Motor neuron (in vitro differentiated cells): ENCODE results near the gene CPSF7. TPM values are rescaled to one million over a fixed set of nuclear protein-coding genes. Genes with fewer than 3 reads are reported as not detected.
A peak's percentile ranks its signal among the peaks of the same experiment; 100 is the strongest.
"Not testable (repeated sequence)": the region's sequence is repeated elsewhere in the genome, so short reads cannot be mapped to it uniquely, and the experiment has no call there.

Experiments used
- ATAC-seq, 8 experiments: fragments of 200-7000 bp; cut with Tn5 transposase; replicated peaks in 6 of 8; 2 replicates each; pipeline ENCODE4 v1.8.0; 2021; ENCODE audit warnings: mild to moderate bottlenecking in 8 of 8, moderate library complexity in 8 of 8
- H3K27ac ChIP-seq, 2 donors: fragments of 250-450 bp; sonication (Bioruptor Pico); 2 replicates each; pipeline ENCODE4 v1.9.0; 2021; ENCODE audit warnings: antibody characterized with exemption in 2 of 2, mild to moderate bottlenecking in 2 of 2, moderate library complexity in 1 of 2
- H3K4me1 ChIP-seq, 2 donors: fragments of 250-450 bp; sonication (Bioruptor Pico); replicated peaks in 1 of 2; 2 replicates each; pipeline ENCODE4 v1.6.1; 2021; ENCODE audit warnings: antibody characterized with exemption in 2 of 2, mild to moderate bottlenecking in 2 of 2, moderate library complexity in 1 of 2
- H3K4me3 ChIP-seq, 5 donors: fragments of 250-450 bp; sonication (Bioruptor Pico); 2 replicates each; pipeline ENCODE4 v1.9.0; 2021; ENCODE audit warnings: antibody characterized with exemption in 5 of 5, mild to moderate bottlenecking in 5 of 5, moderate library complexity in 4 of 5
- WGBS, 10 experiments: fragments of 450-650 bp; shearing (Covaris generic); methylation state at CpG; one replicate each; pipeline ENCODE4 v1.0.0; 2022; 5-methylcytosine and 5-hydroxymethylcytosine counted together
- in situ Hi-C, 9 experiments: fragments of 400-800 bp; cut with MboI; loops; one replicate each; pipeline ENCODE4 v1.15.0; 2021; ENCODE audit warnings: low sequenced_read_pairs in 9 of 9, low pct_unique_long_range_greater_than_20kb in 2 of 9; ENCODE audit not compliant: unreplicated experiment in 9 of 9
- total RNA-seq, 8 experiments: library from RNA; unstranded; fragments of 300-600 nt; gene quantifications; 2 replicates each; pipeline versions ENCODE4 v1.2.3 to v1.2.4, GENCODE V29; 2022

CPSF7 gene
- total RNA-seq, 8 experiments from 2014 or later: 22.9 to 88.3 (median 49.2) TPM

DNA sequence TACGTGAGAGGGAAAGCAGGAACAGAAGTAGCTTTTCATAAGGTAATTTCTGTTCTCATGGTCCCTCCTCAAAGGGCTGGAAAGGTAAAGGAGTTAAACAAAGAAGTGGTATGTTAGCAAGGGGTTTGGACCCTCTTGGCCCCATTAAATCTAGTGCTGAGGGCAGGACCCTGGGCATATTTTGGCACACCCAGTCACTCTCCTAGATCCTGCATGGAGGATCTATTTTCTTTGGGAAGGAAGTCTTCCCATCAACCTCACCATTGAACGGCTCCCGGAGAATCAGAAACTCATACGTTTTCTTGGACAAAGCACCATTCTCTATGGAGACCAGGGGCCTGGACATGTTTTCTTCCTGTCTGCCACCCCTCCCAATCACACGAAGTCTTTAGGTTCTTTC, 25.7 kb downstream of the CPSF7 start:
- WGBS, 10 experiments: 71 to 100% (median 97%) methylated on average over 1 to 5 of the region's 5 CpGs; no CpG with 5 or more reads in 3 of the 10 experiments
- Histone ChIP-seq H3K4me3 (no peak overlapping the region), H3K27ac (no peak overlapping the region), H3K4me1 (no peaks in the 10 kb centered on the region)
- peak in 1 of 8 experiments; percentile 35 for ATAC-seq
- in situ Hi-C loops: no loop called here

- ATAC-seq: peak in 1 of 8 experiments; percentile 15
- H3K4me3 ChIP-seq: no peak overlapping the region
- H3K27ac ChIP-seq: no peak overlapping the region
- 100% methylated on average over 1 of the region's 1 CpG; no CpG with 5 or more reads in 7 of the 10 experiments for WGBS, 10 experiments
- in situ Hi-C loops: no loop called here
- H3K4me1 ChIP-seq: no peaks in the 10 kb centered on the region
Measured at GRCh38 chr11:61403658-61404057, 26.1 kb downstream of the CPSF7 start.

- Histone ChIP-seq H3K27ac (no peak overlapping the region), H3K4me3 (no peak overlapping the region), H3K4me1 (no peaks in the 10 kb centered on the region)
- in situ Hi-C loops: no loop called here
- 88 to 100% (median 96%) methylated on average over 1 to 2 of the region's 2 CpGs; no CpG with 5 or more reads in 1 of the 10 experiments for WGBS, 10 experiments
- no peak for ATAC-seq
Measured at GRCh38 chr11:61401573-61401972, 28.2 kb downstream of the CPSF7 start.

DNA sequence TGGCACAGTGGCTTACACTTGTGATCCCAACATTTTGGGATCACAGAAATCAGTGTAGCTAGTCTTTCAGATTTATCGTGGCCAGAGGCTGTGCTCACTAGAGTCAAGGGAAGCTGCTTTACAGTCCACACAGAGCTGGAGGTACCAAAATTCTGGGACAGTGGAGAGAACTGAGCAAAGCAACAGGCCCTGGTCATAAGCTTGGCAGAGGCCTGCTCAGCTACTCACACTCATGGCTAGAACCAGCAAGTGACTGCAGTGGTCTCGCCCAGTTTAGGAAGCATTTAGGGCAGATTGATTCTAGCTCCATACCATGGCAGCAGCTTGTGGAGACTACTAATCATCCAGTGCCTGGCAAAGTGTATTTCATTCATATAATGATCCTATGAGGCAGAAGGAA, 28.6 kb downstream of the CPSF7 start:
- ATAC-seq: peak in 3 of 8 experiments; percentile 4 to 20 (median 8)
- H3K4me3 ChIP-seq: no peak overlapping the region
- in situ Hi-C loops: no loop called here
- WGBS, 10 experiments: 83 to 100% (median 90%) methylated on average over 1 to 2 of the region's 2 CpGs; no CpG with 5 or more reads in 5 of the 10 experiments
- H3K27ac ChIP-seq: no peak overlapping the region
- H3K4me1 ChIP-seq: no peaks in the 10 kb centered on the region

GRCh38 chr11:61392981-61393595, 36.7 kb downstream of the CPSF7 start:
- Histone ChIP-seq H3K4me1 (no peaks in the 10 kb centered on the region), H3K4me3 (peak overlapping the region; percentile 46 to 59 (median 54)), H3K27ac (no peak overlapping the region)
- in situ Hi-C loops: no loop called here
- WGBS, 10 experiments: 0 to 20% (median 7%) methylated on average over 1 to 8 of the region's 15 CpGs; no CpG with 5 or more reads in 1 of the 10 experiments
- peak; percentile 26 to 65 (median 54) for ATAC-seq

- no peak overlapping the region for H3K27ac ChIP-seq
- no peaks in the 10 kb centered on the region for H3K4me1 ChIP-seq
- 50 to 100% (median 81%) methylated on average over 1 of the region's 1 CpG; no CpG with 5 or more reads in 2 of the 10 experiments for WGBS, 10 experiments
- no peak for ATAC-seq
- no peak overlapping the region for H3K4me3 ChIP-seq
- in situ Hi-C loops: no loop called here
Measured at GRCh38 chr11:61390161-61390560, 39.6 kb downstream of the CPSF7 start.

DNA sequence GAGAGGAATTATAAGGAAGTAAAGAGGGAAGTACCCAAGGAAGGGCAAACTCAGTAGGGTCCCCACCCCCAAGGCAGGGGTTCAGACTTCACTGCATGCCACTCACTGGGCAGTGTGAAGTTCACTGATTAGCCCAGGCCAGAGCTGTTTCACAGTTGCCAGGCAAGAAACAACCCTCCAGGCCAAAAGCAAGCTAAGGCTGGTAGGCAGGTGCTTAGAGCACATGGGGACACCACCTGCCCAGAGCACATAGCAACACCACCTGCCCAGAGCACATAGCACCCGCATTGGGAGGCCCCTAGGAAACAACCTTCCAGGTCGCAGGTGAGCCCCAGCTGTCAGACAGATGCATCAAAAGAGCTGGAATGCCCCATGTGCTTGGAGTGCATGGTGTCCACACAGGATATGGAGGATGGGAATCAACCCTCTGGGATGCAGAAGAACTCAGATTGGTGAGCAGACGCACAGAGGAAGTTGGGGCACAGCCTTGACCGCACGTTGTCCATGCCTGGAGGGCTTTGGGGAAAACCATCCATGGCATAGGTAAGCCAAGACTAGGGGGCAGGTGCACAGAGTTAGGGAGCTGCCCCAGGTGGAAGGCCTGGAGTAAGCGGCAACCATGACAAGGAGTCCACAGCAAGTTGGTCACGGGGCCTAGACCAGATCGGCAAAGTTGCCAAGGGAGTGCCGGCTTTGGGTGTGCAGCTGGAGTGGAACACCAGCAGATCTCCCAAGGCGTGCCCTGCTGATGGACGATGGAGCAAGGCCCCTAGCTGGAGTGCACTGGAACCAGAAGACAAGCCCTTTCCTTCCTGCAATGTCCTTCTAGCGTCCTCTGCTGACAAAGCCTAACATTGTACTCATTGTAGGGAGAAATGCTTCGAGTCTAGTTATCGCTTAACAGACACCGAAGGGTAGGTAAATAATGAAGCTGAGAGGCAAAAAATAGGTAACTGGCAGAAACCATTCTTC, 45.2 kb downstream of the CPSF7 start:
- 74 to 100% (median 83%) methylated on average over 1 to 7 of the region's 15 CpGs; no CpG with 5 or more reads in 1 of the 10 experiments for WGBS, 10 experiments
- Histone ChIP-seq H3K4me1 (no peaks in the 10 kb centered on the region), H3K4me3 (no peak overlapping the region), H3K27ac (no peak overlapping the region)
- ATAC-seq: peak in 1 of 8 experiments; percentile 63
- in situ Hi-C loops: loop anchor here in 1 of 9 experiments (10.0 kb wide), 1 partner anchor 50 kb away; the partner anchor contains the start of genes DDB1 and TKFC

GRCh38 chr11:61383859-61384258, 45.9 kb downstream of the CPSF7 start:
- not testable (repeated sequence) for H3K4me3 ChIP-seq, H3K4me1 ChIP-seq, H3K27ac ChIP-seq, ATAC-seq
- WGBS, 10 experiments: 83 to 100% (median 95%) methylated on average over 1 to 5 of the region's 5 CpGs; no CpG with 5 or more reads in 3 of the 10 experiments
- in situ Hi-C loops: loop anchor here in 1 of 9 experiments (10.0 kb wide), 1 partner anchor 49 kb away; the partner anchor contains the start of genes DDB1 and TKFC

DNA sequence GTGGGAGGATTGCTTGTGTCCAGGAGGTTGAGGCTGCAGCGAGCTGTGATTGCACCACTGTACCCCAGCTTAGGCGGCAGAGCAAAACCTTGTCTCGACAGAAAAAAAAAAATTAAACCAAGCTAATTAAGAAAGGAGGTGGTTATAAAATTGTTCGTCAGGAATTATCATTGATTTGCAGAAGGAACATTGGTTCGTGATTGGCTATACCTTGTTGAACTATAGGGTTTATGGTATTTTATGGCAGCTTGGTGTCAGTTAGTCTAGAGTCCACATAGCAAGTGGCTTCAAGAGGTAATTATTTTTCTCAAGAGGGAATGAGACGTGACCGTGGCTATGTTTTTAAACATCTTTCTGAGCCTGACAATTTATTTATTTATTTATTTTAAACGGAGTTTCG, 48.9 kb downstream of the CPSF7 start:
- Histone ChIP-seq H3K4me3 (no peak overlapping the region), H3K4me1 (no peaks in the 10 kb centered on the region), H3K27ac (no peak overlapping the region)
- in situ Hi-C loops: loop anchor here in 1 of 9 experiments (10.0 kb wide), 1 partner anchor 46 kb away; the partner anchor contains the start of genes DDB1 and TKFC
- WGBS, 10 experiments: 81 to 100% (median 94%) methylated on average over 2 to 7 of the region's 9 CpGs; no CpG with 5 or more reads in 1 of the 10 experiments
- ATAC-seq: no peak

DNA sequence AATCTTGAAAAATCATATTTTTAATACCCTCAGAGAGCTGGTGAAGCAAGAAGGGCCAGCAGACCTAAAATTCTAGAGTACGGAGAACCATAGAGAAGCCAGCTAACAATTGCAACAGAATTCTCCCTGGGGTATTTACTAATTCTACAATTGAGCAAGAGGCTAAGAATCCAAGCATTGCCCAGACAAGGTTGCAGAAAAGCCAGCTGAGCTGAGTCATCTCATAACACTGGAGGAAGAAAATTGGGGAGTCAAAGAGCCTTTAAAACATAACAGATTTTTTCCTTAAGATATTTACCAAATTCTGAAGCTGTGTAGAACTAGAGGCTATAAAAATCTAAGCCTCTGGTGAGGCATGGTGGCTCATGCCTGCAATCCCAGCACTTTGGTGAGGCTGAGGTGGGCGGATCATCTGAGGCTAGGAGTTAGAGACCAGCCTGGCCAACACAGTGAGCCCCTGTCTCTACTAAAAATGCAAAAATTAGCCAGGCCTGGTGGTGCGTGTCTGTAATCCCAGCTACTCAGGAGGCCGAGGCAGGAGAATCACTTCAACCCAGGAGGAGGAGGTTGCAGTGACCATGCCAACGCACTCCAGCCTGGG, 51.0 kb downstream of the CPSF7 start:
- H3K4me1 ChIP-seq: no peaks in the 10 kb centered on the region
- no peak overlapping the region for H3K27ac ChIP-seq
- 20 to 100% (median 88%) methylated on average over 1 to 5 of the region's 5 CpGs; no CpG with 5 or more reads in 2 of the 10 experiments for WGBS, 10 experiments
- in situ Hi-C loops: no loop called here
- H3K4me3 ChIP-seq: no peak overlapping the region
- ATAC-seq: peak in 3 of 8 experiments; percentile 37 to 88 (median 78)

DNA sequence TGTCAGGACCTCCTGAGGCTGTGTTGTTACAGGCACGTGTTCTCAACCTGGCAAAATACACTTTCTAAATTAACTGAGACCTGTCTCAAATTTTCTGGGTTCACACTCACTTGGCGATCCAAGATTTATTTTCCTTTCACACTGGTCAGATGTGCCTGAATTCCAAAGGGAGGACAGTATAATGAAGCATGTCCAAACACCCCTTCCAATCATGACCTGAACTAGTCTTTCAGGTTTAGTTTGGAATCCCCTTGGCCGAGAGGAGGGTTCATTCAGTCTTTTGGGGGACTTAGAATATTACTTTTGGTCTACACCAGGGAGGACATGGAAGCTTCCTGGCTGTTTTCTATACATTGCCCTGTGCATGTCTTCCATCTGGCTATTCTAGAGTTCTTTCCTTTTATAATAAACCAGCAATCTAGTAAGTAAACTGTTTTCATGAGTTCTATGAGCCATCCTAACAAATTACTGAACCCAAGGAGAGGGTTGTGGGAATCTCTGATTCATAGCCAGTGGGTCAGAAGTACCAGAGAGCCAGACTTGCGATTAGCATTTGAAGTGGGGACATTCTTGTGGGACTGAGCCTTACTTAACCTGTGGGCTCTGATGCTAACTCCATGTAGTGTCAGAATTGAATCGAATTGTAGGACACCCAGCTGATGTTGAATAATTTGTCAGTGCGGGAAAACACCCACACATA, 52.2 kb downstream of the CPSF7 start:
- H3K4me1 ChIP-seq: no peaks in the 10 kb centered on the region
- no peak overlapping the region for H3K27ac ChIP-seq
- WGBS, 10 experiments: 64 to 100% (median 96%) methylated on average over 1 to 5 of the region's 6 CpGs; no CpG with 5 or more reads in 1 of the 10 experiments
- no peak overlapping the region for H3K4me3 ChIP-seq
- ATAC-seq: no peak
- in situ Hi-C loops: no loop called here

GRCh38 chr11:61375761-61376108, 54.0 kb downstream of the CPSF7 start:
- no peak overlapping the region for H3K27ac ChIP-seq

More at GRCh38 chr11:61375761-61376108, 54.0 kb downstream of the CPSF7 start:
- no peak overlapping the region for H3K4me3 ChIP-seq
- ATAC-seq: peak in 1 of 8 experiments; percentile 10
- in situ Hi-C loops: no loop called here
- 94 to 100% (median 96%) methylated on average over 2 to 5 of the region's 6 CpGs; no CpG with 5 or more reads in 1 of the 10 experiments for WGBS, 10 experiments
- no peaks in the 10 kb centered on the region for H3K4me1 ChIP-seq
